H9 (cell line): Measurements from ENCODE around the gene OR1L1. TPM values are rescaled to one million over a fixed set of nuclear protein-coding genes. Genes with fewer than 3 reads are reported as not detected.

Experiments used
- DNase-seq: peaks from one replicate; pipeline ENCODE4 v3.0.0-alpha.2; 2017
- H2AFZ ChIP-seq: one replicate; pipeline ENCODE4 v1.6.1; 2013; ENCODE audit warnings: mild to moderate bottlenecking, low read length, control low read depth, moderate library complexity
- H2AK5ac ChIP-seq: 2 replicates; pipeline ENCODE4 v1.6.1; 2013; ENCODE audit warnings: low read length, control low read depth, mixed read lengths; ENCODE audit not compliant: insufficient read length
- H2BK120ac ChIP-seq: one replicate; pipeline ENCODE4 v1.6.1; 2013; ENCODE audit warnings: low read depth, mild to moderate bottlenecking, low read length, control low read depth, inconsistent platforms; ENCODE audit not compliant: poor library complexity, severe bottlenecking
- H2BK12ac ChIP-seq: 2 replicates; pipeline ENCODE4 v1.6.1; 2013; ENCODE audit warnings: low read length, control low read depth, mixed read lengths, low read depth; ENCODE audit not compliant: insufficient read length
- H2BK15ac ChIP-seq: 2 replicates; pipeline ENCODE4 v1.6.1; 2013; ENCODE audit warnings: low read depth, low read length, control low read depth
- H2BK20ac ChIP-seq: one replicate; pipeline ENCODE4 v1.6.1; 2013; ENCODE audit warnings: low read depth, mild to moderate bottlenecking, low read length, control low read depth, inconsistent platforms; ENCODE audit not compliant: poor library complexity, severe bottlenecking
- H2BK5ac ChIP-seq: 2 replicates; pipeline ENCODE4 v1.6.1; 2013; ENCODE audit warnings: low read length, control low read depth, mixed read lengths; ENCODE audit not compliant: insufficient read length
- H3K14ac ChIP-seq: 2 replicates; pipeline ENCODE4 v1.6.1; 2013; ENCODE audit warnings: low read length, control low read depth; ENCODE audit not compliant: insufficient read depth
- H3K18ac ChIP-seq: 2 replicates; pipeline ENCODE4 v1.6.1; 2013; ENCODE audit warnings: low read depth, mild to moderate bottlenecking, mixed read lengths, low read length, control low read depth; ENCODE audit not compliant: insufficient read length
- H3K23ac ChIP-seq: 2 replicates; pipeline ENCODE4 v1.6.1; 2013; ENCODE audit warnings: low read length, control low read depth, mixed read lengths, low read depth; ENCODE audit not compliant: insufficient read length
- H3K23me2 ChIP-seq: 2 replicates; pipeline ENCODE4 v1.6.1; 2013; ENCODE audit warnings: low read depth, mild to moderate bottlenecking, mixed read lengths, low read length, control low read depth; ENCODE audit not compliant: insufficient read length, poor library complexity, severe bottlenecking
- H3K27ac ChIP-seq: 2 replicates; pipeline ENCODE4 v1.5.1; 2013; ENCODE audit warnings: low read length, control low read depth, mixed read lengths, low read depth; ENCODE audit not compliant: insufficient read length
- H3K27me3 ChIP-seq: 2 replicates; pipeline ENCODE4 v1.6.1; 2013; ENCODE audit warnings: low read length, control low read depth, inconsistent platforms; ENCODE audit not compliant: insufficient read depth
- H3K4ac ChIP-seq: 2 replicates; pipeline ENCODE4 v1.6.1; 2013; ENCODE audit warnings: low read depth, mild to moderate bottlenecking, control low read depth, inconsistent platforms, low read length, moderate library complexity
- H3K4me1 ChIP-seq: 2 replicates; pipeline ENCODE4 v1.6.1; 2013; ENCODE audit warnings: low read length, control low read depth, inconsistent platforms; ENCODE audit not compliant: insufficient read depth
- H3K4me2 ChIP-seq: 2 replicates; pipeline ENCODE4 v1.6.1; 2013; ENCODE audit warnings: low read length, control low read depth, mixed read lengths; ENCODE audit not compliant: insufficient read length, insufficient read depth
- H3K56ac ChIP-seq: 2 replicates; pipeline ENCODE4 v1.6.1; 2013; ENCODE audit warnings: low read depth, mild to moderate bottlenecking, mixed read lengths, low read length, control low read depth; ENCODE audit not compliant: insufficient read length
- H3K79me1 ChIP-seq: 2 replicates; pipeline ENCODE4 v1.6.1; 2013; ENCODE audit warnings: low read depth, mild to moderate bottlenecking, moderate library complexity, low read length, control low read depth, inconsistent platforms; ENCODE audit not compliant: insufficient read depth, poor library complexity, severe bottlenecking
- H3K79me2 ChIP-seq: 2 replicates; pipeline ENCODE4 v1.6.1; 2013; ENCODE audit warnings: low read length, control low read depth, inconsistent platforms; ENCODE audit not compliant: insufficient read depth
- H3K9ac ChIP-seq: 2 replicates; pipeline ENCODE4 v1.6.1; 2013; ENCODE audit warnings: low read length, control low read depth, mixed read lengths; ENCODE audit not compliant: insufficient read length; ENCODE audit errors: extremely low read depth
- H3K9me3 ChIP-seq: one replicate; pipeline ENCODE4 v1.6.1; 2013; ENCODE audit warnings: low read depth, low read length, inconsistent platforms; ENCODE audit not compliant: control insufficient read depth
- H3T11ph ChIP-seq: one replicate; pipeline ENCODE4 v1.6.1; 2013; ENCODE audit warnings: mild to moderate bottlenecking, low read length, control low read depth, inconsistent platforms
- H4K20me1 ChIP-seq: one replicate; pipeline ENCODE4 v1.6.1; 2013; ENCODE audit not compliant: control insufficient read depth, insufficient read length, insufficient read depth
- H4K5ac ChIP-seq: 2 replicates; pipeline ENCODE4 v1.6.1; 2013; ENCODE audit warnings: low read depth, mild to moderate bottlenecking, mixed read lengths, low read length, control low read depth; ENCODE audit not compliant: insufficient read length
- H4K8ac ChIP-seq: replicated peaks from 2 replicates; pipeline ENCODE4 v1.6.1; 2013; ENCODE audit warnings: low read length, control low read depth, mixed read lengths, low read depth; ENCODE audit not compliant: insufficient read length
- H4K91ac ChIP-seq: 2 replicates; pipeline ENCODE4 v1.6.1; 2013; ENCODE audit warnings: low read depth, mild to moderate bottlenecking, moderate library complexity, mixed read lengths, low read length, control low read depth; ENCODE audit not compliant: insufficient read length
- H3K27ac Mint-ChIP-seq, 3 experiments: 2 replicates in 2 of 3; 3 replicates in 1 of 3; pipeline ENCODE4 v1.8.0; 2020 to 2021; ENCODE audit warnings: mixed read lengths in 3 of 3, mild to moderate bottlenecking in 1 of 3, moderate library complexity in 1 of 3
- H3K27me3 Mint-ChIP-seq: 2 replicates; pipeline ENCODE4 v1.8.0; 2021; ENCODE audit warnings: low read depth, mild to moderate bottlenecking, moderate library complexity, mixed read lengths
- H3K36me3 Mint-ChIP-seq, 3 experiments: 2 replicates in 2 of 3; 3 replicates in 1 of 3; pipeline ENCODE4 v1.8.0; 2020 to 2021; ENCODE audit warnings: low read depth in 3 of 3, mixed read lengths in 3 of 3; ENCODE audit not compliant: insufficient read depth in 1 of 3
- H3K4me1 Mint-ChIP-seq, 2 experiments: 2 replicates each; pipeline ENCODE4 v1.8.0; 2020; ENCODE audit warnings: mixed read lengths in 2 of 2
- H3K4me3 Mint-ChIP-seq, 2 experiments: 2 replicates in 1 of 2; 3 replicates in 1 of 2; pipeline ENCODE4 v1.8.0; 2020 to 2021; ENCODE audit warnings: mild to moderate bottlenecking in 2 of 2, mixed read lengths in 2 of 2, moderate library complexity in 1 of 2
- H3K9me3 Mint-ChIP-seq, 2 experiments: 2 replicates in 1 of 2; 3 replicates in 1 of 2; pipeline ENCODE4 v1.8.0; 2020; ENCODE audit warnings: mild to moderate bottlenecking in 2 of 2, mixed read lengths in 2 of 2, moderate library complexity in 1 of 2
- WGBS: extraction: QIAGEN DNeasy Blood & Tissue Kit; methylation state at CpG from one replicate; pipeline ENCODE4 v1.1.7; 2013; ENCODE audit warnings: missing lambda C conversion rate, low lambda C conversion rate, mixed read lengths; ENCODE audit not compliant: insufficient read length; ENCODE audit errors: extremely low coverage; 5-methylcytosine and 5-hydroxymethylcytosine counted together
- total RNA-seq: library from RNA; stranded (reverse); gene quantifications from 2 replicates; pipeline ENCODE4 v1.2.1, GENCODE V29; 2021
- TF ChIP-seq, protein P1 (sequence below): fragments of 200-600 bp; sonication (generic); conservative IDR thresholded peaks from 3 replicates; pipeline ENCODE4 v1.8.0; 2021; ENCODE audit warnings: antibody characterized with exemption, mild to moderate bottlenecking

Gene OR1L1
- total RNA-seq, 1 experiment from 2014 or later = not detected

DNA sequence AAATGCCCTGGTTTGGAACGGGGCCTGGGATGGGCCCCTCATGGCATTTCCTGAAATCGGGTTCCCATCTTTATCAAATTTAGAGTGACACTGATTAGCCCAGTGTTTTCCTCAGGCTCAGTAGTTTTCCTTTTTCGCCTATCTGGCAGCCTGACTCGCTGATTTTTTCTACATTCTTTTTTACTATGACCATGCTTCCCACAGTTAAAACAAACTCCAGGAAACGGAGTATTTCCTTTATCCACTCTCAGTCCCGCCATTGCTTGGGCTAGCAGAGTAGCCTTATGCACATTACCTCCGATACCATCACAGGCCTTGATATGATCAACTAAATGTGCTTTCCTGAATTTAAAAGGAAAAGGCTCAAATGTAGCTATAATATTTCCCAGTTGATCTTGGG, 41.5 kb upstream of the OR1L1 start:
- Histone ChIP-seq H3K4ac (no peak overlapping the region), H2BK20ac (no peak overlapping the region), H2BK15ac (no peak overlapping the region), H4K20me1 (no peaks in the 10 kb centered on the region), H2BK5ac (no peak overlapping the region), H3T11ph (no peak overlapping the region), H3K79me1 (no peaks in the 10 kb centered on the region), H2AK5ac (no peak overlapping the region), H4K8ac (no peak overlapping the region), H3K56ac (no peak overlapping the region), H2AFZ (no peak overlapping the region), H2BK12ac (no peak overlapping the region), H3K4me1 (no peaks in the 10 kb centered on the region), H3K27me3 (no peaks in the 10 kb centered on the region), H3K23ac (no peak overlapping the region), H3K23me2 (no peaks in the 10 kb centered on the region), H4K91ac (no peak overlapping the region), H3K14ac (no peak overlapping the region), H3K9me3 (peaks cover 68% of the 10 kb centered on the region), H4K5ac (no peak overlapping the region), H3K9ac (no peak overlapping the region), H3K18ac (no peak overlapping the region), H3K79me2 (no peaks in the 10 kb centered on the region), H3K27ac (no peak overlapping the region), H2BK120ac (no peak overlapping the region), H3K4me2 (no peak overlapping the region)
- no peak overlapping the region for H3K27ac Mint-ChIP-seq
- WGBS = no CpG with 5 or more reads among the region's 7 CpGs
- H3K27me3 Mint-ChIP-seq = no peaks in the 10 kb centered on the region
- no peak for DNase-seq
- no peak overlapping the region for H3K4me3 Mint-ChIP-seq
- TF ChIP-seq, protein P1, sequence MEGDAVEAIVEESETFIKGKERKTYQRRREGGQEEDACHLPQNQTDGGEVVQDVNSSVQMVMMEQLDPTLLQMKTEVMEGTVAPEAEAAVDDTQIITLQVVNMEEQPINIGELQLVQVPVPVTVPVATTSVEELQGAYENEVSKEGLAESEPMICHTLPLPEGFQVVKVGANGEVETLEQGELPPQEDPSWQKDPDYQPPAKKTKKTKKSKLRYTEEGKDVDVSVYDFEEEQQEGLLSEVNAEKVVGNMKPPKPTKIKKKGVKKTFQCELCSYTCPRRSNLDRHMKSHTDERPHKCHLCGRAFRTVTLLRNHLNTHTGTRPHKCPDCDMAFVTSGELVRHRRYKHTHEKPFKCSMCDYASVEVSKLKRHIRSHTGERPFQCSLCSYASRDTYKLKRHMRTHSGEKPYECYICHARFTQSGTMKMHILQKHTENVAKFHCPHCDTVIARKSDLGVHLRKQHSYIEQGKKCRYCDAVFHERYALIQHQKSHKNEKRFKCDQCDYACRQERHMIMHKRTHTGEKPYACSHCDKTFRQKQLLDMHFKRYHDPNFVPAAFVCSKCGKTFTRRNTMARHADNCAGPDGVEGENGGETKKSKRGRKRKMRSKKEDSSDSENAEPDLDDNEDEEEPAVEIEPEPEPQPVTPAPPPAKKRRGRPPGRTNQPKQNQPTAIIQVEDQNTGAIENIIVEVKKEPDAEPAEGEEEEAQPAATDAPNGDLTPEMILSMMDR = no peak
- H3K4me1 Mint-ChIP-seq = no peaks in the 10 kb centered on the region
- peaks cover 0 to 21% (median 5%) of the 10 kb centered on the region in 3 experiments; a peak in 5 of 7 replicates for H3K36me3 Mint-ChIP-seq
- H3K9me3 Mint-ChIP-seq = peaks cover 85 to 87% of the 10 kb centered on the region in 2 experiments
